ENCODE measurements around the gene SLC26A8. TPM values are rescaled to one million over a fixed set of nuclear protein-coding genes. Genes with fewer than 3 reads are reported as not detected.

The SLC26A8 gene
- total and polyA plus RNA-seq, 2 of the 13 experiments (the other 11 are each of a cell fraction or from before 2014, with no cell fraction given): 0.46 TPM; not detected in 1

DNA sequence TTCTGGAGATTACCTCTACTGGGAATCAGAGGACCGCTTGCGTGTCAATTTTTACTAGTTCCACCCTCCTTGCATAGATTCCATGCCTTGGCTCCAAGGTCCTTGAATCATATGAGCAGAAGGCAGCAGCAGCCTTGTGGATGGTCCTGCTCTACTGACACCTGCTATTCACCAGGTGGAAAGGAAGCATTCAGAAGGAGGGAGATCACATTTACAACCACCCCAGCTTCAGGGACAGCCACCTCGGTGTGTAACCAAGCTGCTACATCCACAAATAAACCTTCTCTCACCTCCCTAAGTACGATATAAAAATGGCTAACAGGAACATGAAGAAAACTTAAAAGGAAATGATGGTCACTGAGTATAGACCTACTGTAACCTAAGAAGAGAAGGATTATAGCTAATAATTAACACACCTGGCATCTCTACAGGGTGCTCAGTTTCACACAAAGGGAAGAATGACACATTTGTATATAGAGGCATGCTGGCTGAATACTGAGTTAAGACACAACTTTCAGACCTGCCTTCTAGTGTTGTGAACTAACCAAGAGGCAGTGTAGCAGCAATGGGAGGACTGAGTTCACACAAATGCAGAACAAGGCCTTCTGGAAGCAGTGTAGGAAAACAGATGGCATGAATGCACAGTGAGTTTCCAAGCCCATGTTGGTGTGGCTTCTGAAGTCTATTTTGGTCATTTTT lies 57.2 kb downstream of the SLC26A8 start (continued):
- TF ChIP-seq, protein P1, sequence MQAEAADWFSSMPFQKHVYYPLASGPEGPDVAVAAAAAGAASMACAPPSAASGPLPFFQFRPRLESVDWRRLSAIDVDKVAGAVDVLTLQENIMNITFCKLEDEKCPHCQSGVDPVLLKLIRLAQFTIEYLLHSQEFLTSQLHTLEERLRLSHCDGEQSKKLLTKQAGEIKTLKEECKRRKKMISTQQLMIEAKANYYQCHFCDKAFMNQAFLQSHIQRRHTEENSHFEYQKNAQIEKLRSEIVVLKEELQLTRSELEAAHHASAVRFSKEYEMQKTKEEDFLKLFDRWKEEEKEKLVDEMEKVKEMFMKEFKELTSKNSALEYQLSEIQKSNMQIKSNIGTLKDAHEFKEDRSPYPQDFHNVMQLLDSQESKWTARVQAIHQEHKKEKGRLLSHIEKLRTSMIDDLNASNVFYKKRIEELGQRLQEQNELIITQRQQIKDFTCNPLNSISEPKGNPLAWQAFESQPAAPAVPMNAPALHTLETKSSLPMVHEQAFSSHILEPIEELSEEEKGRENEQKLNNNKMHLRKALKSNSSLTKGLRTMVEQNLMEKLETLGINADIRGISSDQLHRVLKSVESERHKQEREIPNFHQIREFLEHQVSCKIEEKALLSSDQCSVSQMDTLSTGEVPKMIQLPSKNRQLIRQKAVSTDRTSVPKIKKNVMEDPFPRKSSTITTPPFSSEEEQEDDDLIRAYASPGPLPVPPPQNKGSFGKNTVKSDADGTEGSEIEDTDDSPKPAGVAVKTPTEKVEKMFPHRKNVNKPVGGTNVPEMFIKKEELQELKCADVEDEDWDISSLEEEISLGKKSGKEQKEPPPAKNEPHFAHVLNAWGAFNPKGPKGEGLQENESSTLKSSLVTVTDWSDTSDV (CRISPR knock-in tag; IDR thresholded peaks at IDR 0.05): no peak
- TF ChIP-seq, protein P2, sequence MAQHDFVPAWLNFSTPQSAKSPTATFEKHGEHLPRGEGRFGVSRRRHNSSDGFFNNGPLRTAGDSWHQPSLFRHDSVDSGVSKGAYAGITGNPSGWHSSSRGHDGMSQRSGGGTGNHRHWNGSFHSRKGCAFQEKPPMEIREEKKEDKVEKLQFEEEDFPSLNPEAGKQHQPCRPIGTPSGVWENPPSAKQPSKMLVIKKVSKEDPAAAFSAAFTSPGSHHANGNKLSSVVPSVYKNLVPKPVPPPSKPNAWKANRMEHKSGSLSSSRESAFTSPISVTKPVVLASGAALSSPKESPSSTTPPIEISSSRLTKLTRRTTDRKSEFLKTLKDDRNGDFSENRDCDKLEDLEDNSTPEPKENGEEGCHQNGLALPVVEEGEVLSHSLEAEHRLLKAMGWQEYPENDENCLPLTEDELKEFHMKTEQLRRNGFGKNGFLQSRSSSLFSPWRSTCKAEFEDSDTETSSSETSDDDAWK (CRISPR knock-in tag; IDR thresholded peaks at IDR 0.05): no peak
- TF ChIP-seq ZNF737 (CRISPR knock-in tag; IDR thresholded peaks at IDR 0.05; ENCODE audit: borderline replicate concordance) (no peak), SPEN (CRISPR knock-in tag; IDR thresholded peaks at IDR 0.05; ENCODE audit: low read depth) (no peak), ZSCAN22 (CRISPR knock-in tag; IDR thresholded peaks at IDR 0.05) (no peak), TGIF2 (CRISPR knock-in tag; IDR thresholded peaks at IDR 0.05) (peak; percentile 28; the same call in 1 of the 2 replicates), ZNF598 (CRISPR knock-in tag; IDR thresholded peaks at IDR 0.05; ENCODE audit: borderline replicate concordance) (no peak), POLR2AphosphoS5 (IDR thresholded peaks at IDR 0.05; ENCODE audit: low read depth, low read length) (no peak), ASH2L (IDR thresholded peaks at IDR 0.05; ENCODE audit: insufficient read length, low read depth, low read length) (no peak), ZNF441 (CRISPR knock-in tag; IDR thresholded peaks at IDR 0.05; ENCODE audit: borderline replicate concordance) (no peak), TARDBP (CRISPR knock-in tag; IDR thresholded peaks at IDR 0.05) (peak; percentile 35; the same call in 1 of the 2 replicates), ZNF24 (IDR thresholded peaks at IDR 0.05) (no peak), MIER2 (CRISPR knock-in tag; IDR thresholded peaks at IDR 0.05) (no peak), HOXA7 (CRISPR knock-in tag; IDR thresholded peaks at IDR 0.05) (no peak), SOX13 (IDR thresholded peaks at IDR 0.05) (no peak), SOX13 (CRISPR knock-in tag; conservative IDR thresholded peaks at IDR 0.05 in 1 of 2, IDR thresholded peaks at IDR 0.05 in 1 of 2) (peak in 1 of 2 experiments; percentile 66; a peak in 2 of 4 replicates), ERF (CRISPR knock-in tag; IDR thresholded peaks at IDR 0.05) (no peak), REL (CRISPR knock-in tag; conservative IDR thresholded peaks at IDR 0.05) (no peak), TBX2 (CRISPR knock-in tag; IDR thresholded peaks at IDR 0.05; ENCODE audit: borderline replicate concordance) (peak; percentile 78; the same call in 1 of the 2 replicates), ZNF773 (CRISPR knock-in tag; IDR thresholded peaks at IDR 0.05; ENCODE audit: borderline replicate concordance) (no peak), RFXAP (CRISPR knock-in tag; IDR thresholded peaks at IDR 0.05; ENCODE audit: borderline replicate concordance) (no peak), ZBTB3 (CRISPR knock-in tag; IDR thresholded peaks at IDR 0.05; ENCODE audit: borderline replicate concordance, low read depth) (no peak)
- TF ChIP-seq, protein P3, sequence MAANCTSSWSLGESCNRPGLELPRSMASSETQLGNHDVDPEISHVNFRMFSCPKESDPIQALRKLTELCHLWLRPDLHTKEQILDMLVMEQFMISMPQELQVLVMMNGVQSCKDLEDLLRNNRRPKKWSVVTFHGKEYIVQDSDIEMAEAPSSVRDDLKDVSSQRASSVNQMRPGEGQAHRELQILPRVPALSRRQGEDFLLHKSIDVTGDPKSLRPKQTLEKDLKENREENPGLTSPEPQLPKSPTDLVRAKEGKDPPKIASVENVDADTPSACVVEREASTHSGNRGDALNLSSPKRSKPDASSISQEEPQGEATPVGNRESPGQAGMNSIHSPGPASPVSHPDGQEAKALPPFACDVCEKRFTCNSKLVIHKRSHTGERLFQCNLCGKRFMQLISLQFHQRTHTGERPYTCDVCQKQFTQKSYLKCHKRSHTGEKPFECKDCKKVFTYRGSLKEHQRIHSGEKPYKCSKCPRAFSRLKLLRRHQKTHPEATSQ (CRISPR knock-in tag; IDR thresholded peaks at IDR 0.05; ENCODE audit: borderline replicate concordance): no peak
- TF ChIP-seq, protein P4, sequence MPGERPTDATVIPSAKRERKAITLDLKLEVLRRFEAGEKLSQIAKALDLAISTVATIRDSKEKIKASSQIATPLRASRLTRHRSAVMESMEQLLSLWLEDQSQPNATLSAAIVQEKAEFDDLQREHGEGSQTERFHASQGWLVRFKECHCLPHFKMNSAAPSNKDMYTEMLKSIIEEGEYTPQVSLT (CRISPR knock-in tag; IDR thresholded peaks at IDR 0.05; ENCODE audit: borderline replicate concordance, low read depth): no peak
